HepG2 (cell line): ENCODE results near the gene IL11RA. TPM values are rescaled to one million over a fixed set of nuclear protein-coding genes. Genes with fewer than 3 reads are reported as not detected.

Experiments
- FOXK2 ChIP-seq: fragments of 450-650 bp; IDR thresholded peaks from 2 replicates; pipeline ENCODE4 v1.6.1; 2016
- FUBP1 ChIP-seq: sonication (generic); formaldehyde crosslinking; IDR thresholded peaks from 2 replicates; pipeline ENCODE4 v1.5.1; 2020; ENCODE audit warnings: missing genetic modification reagents, mild to moderate bottlenecking, borderline replicate concordance
- HNF1A ChIP-seq, 2 experiments: sonication (generic) in 1 of 2; formaldehyde crosslinking in 1 of 2; IDR thresholded peaks; 2 replicates each; pipeline versions ENCODE4 v1.4.0 to v1.6.1; 2016 to 2020; ENCODE audit warnings: borderline replicate concordance in 1 of 2, low read depth in 1 of 2, mild to moderate bottlenecking in 1 of 2, missing genetic modification reagents in 1 of 2
- MXD3 ChIP-seq: IDR thresholded peaks from 2 replicates; pipeline ENCODE4 v1.6.1; 2016; ENCODE audit warnings: mild to moderate bottlenecking, missing biosample characterization, missing genetic modification reagents
- MYNN ChIP-seq: sonication (generic); formaldehyde crosslinking; IDR thresholded peaks from 2 replicates; pipeline ENCODE4 v1.4.0; 2020; ENCODE audit warnings: mild to moderate bottlenecking, low read depth, missing genetic modification reagents
- NCOR1 ChIP-seq: fragments of 200-600 bp; sonication (generic); IDR thresholded peaks from 2 replicates; pipeline ENCODE4 v1.7.0; 2017; ENCODE audit warnings: antibody characterized with exemption, low read length, borderline replicate concordance
- RNF219 ChIP-seq: sonication (generic); formaldehyde crosslinking; IDR thresholded peaks from 2 replicates; pipeline ENCODE4 v1.5.0; 2020; ENCODE audit warnings: mild to moderate bottlenecking, missing genetic modification reagents
- YEATS4 ChIP-seq: sonication (generic); formaldehyde crosslinking; IDR thresholded peaks from 2 replicates; pipeline ENCODE4 v1.4.0; 2020; ENCODE audit warnings: missing genetic modification reagents, borderline replicate concordance
- ZBTB3 ChIP-seq: sonication (generic); formaldehyde crosslinking; IDR thresholded peaks from 2 replicates; pipeline ENCODE4 v1.4.0; 2020; ENCODE audit warnings: low read depth, mild to moderate bottlenecking, moderate library complexity, missing genetic modification reagents, borderline replicate concordance
- ZBTB44 ChIP-seq: sonication (generic); formaldehyde crosslinking; IDR thresholded peaks from 2 replicates; pipeline ENCODE4 v1.4.0; 2020; ENCODE audit warnings: missing genetic modification reagents
- ZNF552 ChIP-seq: sonication (generic); formaldehyde crosslinking; IDR thresholded peaks from 2 replicates; pipeline ENCODE4 v1.9.0; 2022; ENCODE audit warnings: missing genetic modification reagents, mild to moderate bottlenecking, borderline replicate concordance
- ZNF713 ChIP-seq: sonication (generic); formaldehyde crosslinking; IDR thresholded peaks from 2 replicates; pipeline ENCODE4 v1.4.0; 2020; ENCODE audit warnings: mild to moderate bottlenecking, missing genetic modification reagents
- ZNF770 ChIP-seq: sonication (generic); formaldehyde crosslinking; IDR thresholded peaks from 2 replicates; pipeline ENCODE4 v1.5.0; 2020; ENCODE audit warnings: mild to moderate bottlenecking, missing genetic modification reagents
- polyA plus RNA-seq, 8 experiments: library from polyadenylated mRNA; depleted of rRNA in 3 of 8; stranded (reverse) in 7 of 8; unstranded in 1 of 8; fragments of >200 nt; fragmentation: Illumina TruSeq in 4 of 8; extraction: Trizol in 4 of 8; gene quantifications; 2 replicates each; pipeline versions ENCODE4 v1.2.1 to v1.2.3, GENCODE V29; 2011 to 2016; ENCODE audit warnings: low read depth in 4 of 8, missing spikeins in 1 of 8, mixed read lengths in 1 of 8; ENCODE audit not compliant: insufficient read depth in 1 of 8
- total RNA-seq, 5 experiments: library from RNA; depleted of rRNA; stranded (reverse); fragments of >200 nt; fragmentation: Illumina TruSeq; extraction: Trizol; gene quantifications; 2 replicates each; pipeline ENCODE4 v1.2.3, GENCODE V29; 2016; ENCODE audit warnings: low read depth in 1 of 5

IL11RA gene
- total and polyA plus RNA-seq, 2 of the 13 experiments (the other 11 are each of a cell fraction or from before 2014, with no cell fraction given) = 2.0 to 4.2 TPM

GRCh38 chr9:34688329-34689115 is 36.5 kb downstream of the IL11RA start (continued):
- no peak for TF ChIP-seq RNF219 (CRISPR knock-in tag)
- TF ChIP-seq NCOR1 = peak; percentile 68
- TF ChIP-seq ZNF552 (CRISPR knock-in tag) = no peak
- no peak for TF ChIP-seq YEATS4 (CRISPR knock-in tag)
- no peak for TF ChIP-seq FOXK2
- TF ChIP-seq MYNN (CRISPR knock-in tag) = no peak
- no peak for TF ChIP-seq MXD3 (CRISPR knock-in tag)
- TF ChIP-seq HNF1A (IDR thresholded peaks at IDR 0.05; ENCODE audit: low read depth) = no peak
- no peak; the same call in 1 of the 2 replicates for TF ChIP-seq HNF1A (CRISPR knock-in tag; IDR thresholded peaks at IDR 0.05; ENCODE audit: borderline replicate concordance)
- TF ChIP-seq ZNF713 (CRISPR knock-in tag) = no peak
- TF ChIP-seq FUBP1 (CRISPR knock-in tag) = no peak
- 0 out of 2 replicates have a peak, but pooled peaks have one; percentile 28 for TF ChIP-seq ZNF770 (CRISPR knock-in tag)
- TF ChIP-seq ZBTB3 = no peak
- TF ChIP-seq ZBTB44 (CRISPR knock-in tag) = no peak
